Activated naive CD4-positive, alpha-beta T cell treated with anti-CD3 and anti-CD28 coated beads, Interleukin-2, amount 10 ng/mL, durations not matched to agents 7 days and 5 days (primary cell): ENCODE results near the gene LAMA1.
"Not testable (repeated sequence)": the region's sequence is repeated elsewhere in the genome, so short reads cannot be mapped to it uniquely, and the experiment has no call there.

ENCODE experiments used
- CTCF ChIA-PET: fragments of 350-600 bp; sonication (Branson Sonifier 250); formaldehyde crosslinking; loops from one replicate; lab custom pipeline; 2021; ENCODE audit warnings: antibody characterized with exemption; lab: Charles Lee
- DNase-seq: peaks from one replicate; pipeline ENCODE4 v3.0.0-alpha.2; 2020
- H3K27ac Mint-ChIP-seq: one replicate; pipeline ENCODE4 v1.8.0; 2021; ENCODE audit warnings: mild to moderate bottlenecking, moderate library complexity, mixed read lengths
- H3K27me3 Mint-ChIP-seq: one replicate; pipeline ENCODE4 v1.8.0; 2021; ENCODE audit warnings: mild to moderate bottlenecking, mixed read lengths
- H3K36me3 Mint-ChIP-seq: one replicate; pipeline ENCODE4 v1.8.0; 2021; ENCODE audit warnings: mixed read lengths
- H3K4me1 Mint-ChIP-seq: one replicate; pipeline ENCODE4 v1.8.0; 2021; ENCODE audit warnings: mixed read lengths
- H3K4me3 Mint-ChIP-seq: one replicate; pipeline ENCODE4 v1.8.0; 2021; ENCODE audit warnings: mild to moderate bottlenecking, moderate library complexity, mixed read lengths
- H3K9me3 Mint-ChIP-seq: one replicate; pipeline ENCODE4 v1.8.0; 2021; ENCODE audit warnings: mixed read lengths

The LAMA1 gene

DNA sequence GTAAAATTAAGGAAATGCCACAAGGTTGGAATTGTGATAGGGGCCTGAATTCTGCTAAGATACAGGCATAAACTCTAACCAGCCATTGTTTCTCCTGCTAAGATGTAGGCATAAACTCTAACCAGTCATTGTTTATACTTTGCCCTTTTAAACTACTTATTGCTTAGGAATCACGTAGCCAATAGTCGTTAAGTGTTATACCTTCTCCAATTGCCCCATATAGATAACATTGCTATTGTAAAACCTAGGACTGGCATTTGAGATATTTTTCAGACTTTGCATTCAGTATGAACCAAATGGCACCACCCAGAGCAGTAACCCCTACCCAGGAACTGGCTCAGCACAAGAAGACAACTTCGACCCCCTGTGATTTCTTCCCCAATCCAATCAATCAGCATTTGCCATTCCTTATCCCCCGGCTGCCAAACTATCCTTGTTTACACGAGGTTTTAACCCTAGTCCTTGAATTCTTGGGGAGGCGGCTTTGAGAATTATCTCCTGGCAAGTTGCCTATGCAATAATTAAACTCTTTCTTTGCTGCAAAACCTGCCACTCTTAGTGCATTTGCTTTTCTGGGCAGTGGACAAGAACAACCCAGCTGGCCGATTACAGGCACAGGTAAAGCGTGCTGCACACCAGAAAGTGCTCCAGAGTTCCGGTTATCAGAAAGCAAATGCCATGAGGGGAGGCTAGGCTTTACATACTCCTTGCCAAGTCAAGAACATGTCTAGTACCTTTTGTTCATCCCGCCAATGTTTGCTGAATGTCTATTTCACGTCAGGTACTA, 167.6 kb downstream of the LAMA1 start:
- no peaks in the 10 kb centered on the region for H3K27me3 Mint-ChIP-seq

DNA sequence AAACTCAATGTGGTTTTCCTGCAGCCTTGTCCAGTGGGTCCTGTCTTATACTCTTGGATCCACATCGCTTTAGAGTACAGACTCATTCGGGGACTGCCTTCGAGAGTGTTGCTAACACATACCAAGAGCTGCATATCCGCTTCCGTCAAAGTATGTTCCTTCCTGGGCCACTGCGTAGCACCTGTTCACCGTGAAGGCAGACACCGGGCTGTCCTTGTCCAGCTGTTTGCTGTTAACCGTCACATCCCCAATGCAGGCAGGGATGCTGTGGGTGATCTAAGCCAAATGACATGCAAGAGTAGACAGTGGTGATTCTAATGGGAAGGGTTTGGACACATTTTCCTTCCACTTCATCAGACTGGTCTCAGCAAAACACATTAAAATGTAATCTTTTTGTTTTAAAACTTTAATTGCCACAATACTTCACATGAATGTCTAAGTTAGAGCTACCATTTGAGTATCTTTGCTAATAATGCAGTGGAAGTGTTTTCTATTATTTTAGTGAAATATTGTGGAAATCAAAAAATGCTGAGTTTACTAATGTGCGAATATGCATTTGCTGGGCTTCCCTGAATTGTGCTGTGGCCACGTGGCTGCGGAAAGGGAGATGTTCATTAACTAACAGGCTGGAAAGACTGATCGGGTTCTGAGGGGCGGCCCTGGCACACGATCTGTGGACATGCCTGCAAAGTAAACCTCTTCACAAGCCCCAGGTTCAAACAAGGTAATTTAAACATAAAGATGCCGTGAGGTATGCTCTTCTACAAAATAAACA, 169.1 kb downstream of the LAMA1 start:
- Mint-ChIP-seq H3K27me3 (no peaks in the 10 kb centered on the region), H3K36me3 (no peaks in the 10 kb centered on the region), H3K4me1 (no peaks in the 10 kb centered on the region), H3K27ac (no peak overlapping the region), H3K9me3 (peaks cover 19% of the 10 kb centered on the region), H3K4me3 (no peak overlapping the region)
- DNase-seq: no peak
- CTCF ChIA-PET: no interaction called here

More for the DNA sequence above, 167.6 kb downstream of the LAMA1 start:
- no peak overlapping the region for H3K27ac Mint-ChIP-seq
- DNase-seq: no peak
- peaks cover 32% of the 10 kb centered on the region for H3K9me3 Mint-ChIP-seq
- H3K4me3 Mint-ChIP-seq: no peak overlapping the region
- no peaks in the 10 kb centered on the region for H3K4me1 Mint-ChIP-seq
- CTCF ChIA-PET: no interaction called here
- H3K36me3 Mint-ChIP-seq: no peaks in the 10 kb centered on the region

DNA sequence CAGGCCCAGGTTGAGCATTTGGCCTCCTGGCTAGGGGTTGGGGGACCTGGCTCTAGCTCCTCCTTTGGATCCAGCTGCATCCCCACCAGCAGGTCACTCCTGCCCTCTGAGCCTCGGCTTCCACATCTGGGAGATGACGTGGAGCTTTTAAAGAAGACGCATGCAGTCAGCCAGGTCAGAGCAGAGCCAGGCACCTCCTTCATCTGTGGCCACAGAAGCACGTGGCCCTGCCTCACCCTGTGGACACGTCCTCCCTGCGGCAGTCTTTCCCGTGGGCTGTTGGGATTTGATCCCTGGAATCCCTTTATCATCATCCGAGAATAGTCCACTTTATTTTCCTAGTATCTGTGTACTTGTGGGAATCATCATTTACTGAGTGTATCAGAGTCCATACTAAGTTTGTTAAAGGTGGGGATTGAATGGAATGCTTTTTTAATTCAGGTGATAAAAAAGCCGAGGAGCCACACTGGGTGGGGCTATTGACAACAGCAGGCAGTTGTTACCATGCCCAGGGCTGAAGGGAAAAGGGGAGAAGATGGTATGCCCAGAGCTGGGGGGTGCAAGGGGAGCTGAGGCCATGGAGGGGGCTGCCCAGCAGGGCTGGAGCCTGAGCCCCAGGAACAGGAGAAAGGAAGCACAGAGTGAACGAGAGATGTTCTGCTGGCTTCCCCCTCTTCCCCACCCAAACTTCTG, 170.1 kb downstream of the LAMA1 start:
- Mint-ChIP-seq H3K9me3 (peaks cover 17% of the 10 kb centered on the region), H3K4me1 (no peaks in the 10 kb centered on the region), H3K36me3 (no peaks in the 10 kb centered on the region), H3K27ac (no peak overlapping the region), H3K4me3 (no peak overlapping the region), H3K27me3 (no peaks in the 10 kb centered on the region)
- DNase-seq: no peak
- CTCF ChIA-PET: no interaction called here

DNA sequence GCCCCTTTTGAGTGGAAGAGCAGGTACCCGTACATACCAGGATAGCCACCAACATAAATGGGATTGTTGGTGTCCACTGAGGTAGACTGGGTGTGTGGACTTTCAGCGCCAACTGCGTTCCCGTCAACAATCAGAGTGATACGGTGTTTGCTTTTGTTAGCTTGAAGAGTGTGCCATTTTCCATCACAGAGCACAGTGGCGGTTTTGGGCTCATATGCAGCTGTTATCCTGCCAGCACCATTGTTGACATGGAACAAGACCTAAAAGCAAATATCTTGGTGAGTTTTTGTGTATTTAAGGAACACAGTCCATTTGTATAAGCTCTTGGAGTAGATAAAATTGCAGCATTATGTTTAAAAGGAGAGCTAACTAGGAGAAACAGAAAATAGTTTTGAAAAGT, 174.5 kb downstream of the LAMA1 start:
- Mint-ChIP-seq H3K9me3 (peaks cover 6% of the 10 kb centered on the region), H3K4me1 (no peaks in the 10 kb centered on the region), H3K27me3 (no peaks in the 10 kb centered on the region), H3K4me3 (no peak overlapping the region), H3K36me3 (no peaks in the 10 kb centered on the region), H3K27ac (no peak overlapping the region)
- CTCF ChIA-PET: no interaction called here
- no peak for DNase-seq

DNA sequence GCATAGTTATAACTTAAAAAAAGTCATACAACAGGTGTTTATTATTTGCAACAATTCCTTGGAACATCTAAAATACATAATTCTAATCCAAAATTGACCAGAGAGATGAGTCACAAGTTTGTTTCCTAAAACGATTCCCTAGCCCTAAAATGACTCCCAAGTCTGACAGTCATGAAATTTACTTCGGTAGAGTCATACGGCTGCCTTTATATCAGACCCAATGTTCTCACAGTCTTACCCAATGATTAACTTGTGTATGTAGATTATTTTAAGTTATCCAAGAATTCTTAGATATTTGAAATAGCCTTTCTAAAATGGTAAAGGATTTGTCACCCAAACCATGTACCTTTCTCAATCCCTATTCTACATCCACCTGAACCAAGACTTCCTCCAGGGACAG, 174.9 kb downstream of the LAMA1 start:
- no peak for DNase-seq
- no peak overlapping the region for H3K27ac Mint-ChIP-seq
- no peaks in the 10 kb centered on the region for H3K27me3 Mint-ChIP-seq
- no peak overlapping the region for H3K4me3 Mint-ChIP-seq
- CTCF ChIA-PET: no interaction called here
- peaks cover 6% of the 10 kb centered on the region for H3K9me3 Mint-ChIP-seq
- no peaks in the 10 kb centered on the region for H3K4me1 Mint-ChIP-seq
- no peaks in the 10 kb centered on the region for H3K36me3 Mint-ChIP-seq

DNA sequence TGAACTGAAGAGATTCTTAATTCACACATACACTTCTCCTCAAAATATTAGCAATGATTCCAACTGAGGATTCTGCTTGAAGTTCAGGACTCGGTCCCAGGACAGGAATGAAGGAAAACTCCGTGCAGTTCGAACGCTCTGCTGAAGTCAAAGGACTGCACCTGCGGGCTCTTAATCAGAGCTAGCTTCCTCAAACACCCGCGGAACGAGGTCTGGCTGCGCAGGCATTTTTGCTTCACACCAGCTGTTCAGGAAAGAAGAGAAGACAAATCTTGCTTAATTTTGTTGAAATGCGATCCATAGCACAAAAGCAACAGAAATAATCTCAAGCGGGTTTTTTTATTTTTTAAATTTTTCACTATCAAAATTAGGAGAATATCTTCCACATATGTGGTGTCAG, 175.6 kb downstream of the LAMA1 start:
- no peaks in the 10 kb centered on the region for H3K27me3 Mint-ChIP-seq
- peaks cover 5% of the 10 kb centered on the region for H3K9me3 Mint-ChIP-seq
- H3K27ac Mint-ChIP-seq: no peak overlapping the region
- no peak overlapping the region for H3K4me3 Mint-ChIP-seq
- CTCF ChIA-PET: no interaction called here
- H3K4me1 Mint-ChIP-seq: no peaks in the 10 kb centered on the region
- H3K36me3 Mint-ChIP-seq: no peaks in the 10 kb centered on the region
- DNase-seq: no peak

DNA sequence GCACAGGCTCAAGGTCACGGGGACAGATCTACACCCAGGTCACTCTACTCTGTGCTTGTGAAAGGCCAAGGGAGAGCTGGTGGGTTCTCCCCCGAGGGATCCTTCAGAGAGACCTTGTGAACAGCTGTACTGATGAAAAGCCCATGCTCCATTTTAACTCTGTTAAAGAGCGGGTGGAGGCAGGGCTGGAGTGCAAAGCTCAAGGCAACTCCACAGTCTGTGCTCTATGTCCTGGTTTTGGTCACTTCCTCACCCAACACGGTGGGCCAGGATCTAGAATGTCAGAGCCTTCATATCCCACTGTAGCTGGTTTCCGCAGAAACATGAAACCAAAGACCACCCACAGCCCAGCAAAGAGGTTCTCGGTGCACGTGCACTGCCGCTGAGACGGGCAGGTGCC, 177.1 kb downstream of the LAMA1 start:
- H3K4me3 Mint-ChIP-seq: no peak overlapping the region
- H3K36me3 Mint-ChIP-seq: no peaks in the 10 kb centered on the region
- H3K9me3 Mint-ChIP-seq: no peaks in the 10 kb centered on the region
- CTCF ChIA-PET: no interaction called here
- no peaks in the 10 kb centered on the region for H3K4me1 Mint-ChIP-seq
- no peaks in the 10 kb centered on the region for H3K27me3 Mint-ChIP-seq
- no peak for DNase-seq
- no peak overlapping the region for H3K27ac Mint-ChIP-seq

DNA sequence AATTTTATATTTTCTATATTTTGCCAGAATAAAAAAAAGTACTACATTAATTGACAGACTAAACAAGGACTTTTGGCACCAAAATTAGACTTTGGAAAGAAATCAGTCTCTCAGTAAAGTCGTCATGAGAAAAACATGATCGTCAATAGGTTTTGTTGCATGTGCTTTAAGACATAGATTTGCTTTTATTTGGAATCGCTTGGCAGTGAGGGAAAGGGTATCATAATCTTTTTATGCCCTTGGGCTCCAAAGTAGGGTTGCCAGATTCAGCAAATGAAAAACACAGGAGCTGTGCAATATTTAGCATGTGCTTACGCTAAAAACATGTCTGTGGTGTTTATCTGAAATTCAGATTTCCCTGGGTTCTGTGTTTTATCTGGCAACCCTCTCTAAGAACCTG, 177.6 kb downstream of the LAMA1 start:
- no peak overlapping the region for H3K4me3 Mint-ChIP-seq
- H3K27me3 Mint-ChIP-seq: no peaks in the 10 kb centered on the region
- no peak overlapping the region for H3K27ac Mint-ChIP-seq
- no peaks in the 10 kb centered on the region for H3K36me3 Mint-ChIP-seq
- H3K4me1 Mint-ChIP-seq: no peaks in the 10 kb centered on the region
- H3K9me3 Mint-ChIP-seq: no peaks in the 10 kb centered on the region
- no peak for DNase-seq
- CTCF ChIA-PET: no interaction called here

DNA sequence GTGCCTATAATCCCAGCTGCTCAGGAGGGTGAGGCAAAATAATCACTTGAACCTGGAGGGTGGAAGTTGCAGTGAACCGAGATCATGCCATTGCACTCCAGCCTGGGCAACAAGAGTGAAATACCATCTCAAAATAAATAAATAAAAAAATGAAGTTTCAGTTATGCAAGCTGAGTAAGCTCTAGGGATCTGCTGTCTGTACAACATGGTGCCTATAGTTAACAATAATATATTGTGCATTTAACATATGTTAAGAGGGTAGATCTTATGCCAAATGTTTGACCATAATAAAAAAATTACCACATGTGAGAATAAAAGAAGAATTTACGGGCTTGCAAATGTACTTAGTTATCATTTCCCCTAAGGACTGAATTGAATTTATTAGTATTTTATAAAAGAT, 179.2 kb downstream of the LAMA1 start:
- DNase-seq, H3K4me3 Mint-ChIP-seq, CTCF ChIA-PET: not testable (repeated sequence)

DNA sequence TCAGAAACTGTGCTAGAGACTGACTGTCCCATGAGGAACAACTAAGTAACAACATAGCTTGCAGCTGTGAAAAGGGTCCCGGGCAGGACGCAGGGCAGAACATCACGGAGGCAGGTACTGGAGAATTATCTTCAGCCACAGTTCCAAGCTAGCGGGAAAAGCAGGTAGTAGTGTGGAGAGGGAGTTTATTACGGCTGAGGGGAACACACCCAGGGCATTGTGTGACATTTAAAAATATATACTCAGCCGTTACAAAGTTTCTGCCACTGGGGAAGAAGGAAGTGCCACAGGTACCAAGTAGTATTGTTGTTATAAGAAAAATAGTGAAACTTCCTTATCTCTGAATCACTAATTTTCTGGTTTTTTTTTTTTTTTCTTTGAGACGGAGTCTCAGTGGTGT, 179.6 kb downstream of the LAMA1 start:
- Mint-ChIP-seq H3K9me3 (no peaks in the 10 kb centered on the region), H3K27ac (no peak overlapping the region), H3K36me3 (no peaks in the 10 kb centered on the region), H3K4me1 (no peaks in the 10 kb centered on the region), H3K27me3 (no peaks in the 10 kb centered on the region), H3K4me3 (no peak overlapping the region)
- no peak for DNase-seq
- CTCF ChIA-PET: no interaction called here

More for the DNA sequence above, 179.2 kb downstream of the LAMA1 start:
- H3K27ac Mint-ChIP-seq, H3K9me3 Mint-ChIP-seq, H3K36me3 Mint-ChIP-seq, H3K27me3 Mint-ChIP-seq, H3K4me1 Mint-ChIP-seq: not testable (repeated sequence)

DNA sequence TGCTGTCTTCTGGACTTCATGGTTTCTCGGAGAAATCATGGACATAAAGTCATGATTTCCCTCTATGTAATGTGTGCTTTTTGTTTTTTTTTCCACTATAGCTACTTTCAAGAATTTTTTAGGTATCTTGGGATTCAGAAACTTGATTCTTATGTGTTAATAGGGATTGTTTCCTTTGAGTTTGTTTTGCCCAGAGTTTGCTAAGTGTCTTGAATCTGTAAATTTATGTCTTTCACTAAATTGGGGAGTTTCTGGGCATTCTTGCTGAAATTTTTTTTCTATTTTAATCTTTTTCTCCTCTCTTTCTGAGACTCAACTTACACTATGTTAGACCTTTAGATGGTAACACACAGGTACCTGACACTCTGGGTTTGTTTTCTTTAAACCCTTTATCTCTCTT, 182.7 kb downstream of the LAMA1 start:
- H3K9me3 Mint-ChIP-seq: no peaks in the 10 kb centered on the region
- no peaks in the 10 kb centered on the region for H3K4me1 Mint-ChIP-seq
- no peaks in the 10 kb centered on the region for H3K36me3 Mint-ChIP-seq
- H3K27me3 Mint-ChIP-seq: no peaks in the 10 kb centered on the region
- CTCF ChIA-PET: no interaction called here
- H3K4me3 Mint-ChIP-seq: no peak overlapping the region
- H3K27ac Mint-ChIP-seq: no peak overlapping the region
- DNase-seq: no peak

DNA sequence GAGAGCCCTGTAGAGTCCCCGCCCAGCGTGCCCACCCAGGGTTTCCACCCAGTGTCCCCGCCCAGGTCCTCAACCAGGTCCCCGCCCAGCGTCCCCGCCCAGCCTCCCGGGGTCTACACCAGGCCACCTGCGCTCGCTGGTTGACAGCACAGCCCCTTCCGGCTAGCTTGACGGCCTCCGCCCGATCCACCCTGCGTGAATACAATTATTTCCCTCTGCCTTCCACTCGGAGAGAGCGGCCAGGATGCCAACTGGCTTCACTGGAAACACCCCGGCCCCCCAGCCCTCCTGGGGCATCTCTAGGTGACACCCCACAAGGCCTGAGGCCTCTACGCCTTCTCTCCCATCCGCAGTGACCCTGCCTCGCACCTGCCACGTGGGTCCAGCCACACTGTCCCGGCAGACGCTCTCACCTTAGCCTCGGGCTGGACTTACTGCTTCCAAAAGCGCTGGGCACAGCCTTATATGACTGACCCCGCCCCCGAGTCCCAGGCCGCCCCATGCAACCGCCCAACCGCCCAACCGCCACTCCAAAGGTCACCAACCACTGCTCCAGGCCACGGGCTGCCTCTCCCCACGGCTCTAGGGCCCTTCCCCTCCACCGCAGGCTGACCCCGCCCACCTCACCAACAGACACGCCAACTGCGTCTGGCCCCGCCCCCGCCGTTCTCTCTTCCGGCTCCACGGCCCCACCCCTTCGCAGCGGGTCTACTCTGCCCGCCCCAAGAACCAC, 188.1 kb downstream of the LAMA1 start:
- Mint-ChIP-seq H3K9me3 (peaks cover 3% of the 10 kb centered on the region), H3K27ac (no peak overlapping the region)
- CTCF ChIA-PET: no interaction called here

DNA sequence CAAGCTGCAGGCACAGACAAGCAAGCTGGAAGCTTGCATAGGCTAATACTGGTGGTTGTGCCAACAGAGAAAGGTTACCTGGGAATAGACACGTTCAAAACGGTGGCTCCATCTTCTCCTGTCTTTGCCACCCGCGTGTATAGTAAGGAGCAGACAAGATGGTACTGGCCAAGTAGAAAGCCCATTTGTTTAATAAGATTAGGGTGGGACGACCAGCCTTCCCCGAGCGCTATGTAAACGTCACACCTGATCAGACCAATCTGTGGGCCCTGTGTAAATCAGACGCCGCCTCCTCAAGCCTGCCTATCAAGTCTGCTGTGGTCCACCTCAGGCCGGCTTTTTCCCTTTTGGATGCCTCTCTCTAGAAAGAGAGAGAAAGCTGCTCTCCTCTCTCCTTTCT, 189.2 kb downstream of the LAMA1 start:
- no peaks in the 10 kb centered on the region for H3K4me1 Mint-ChIP-seq
- no peaks in the 10 kb centered on the region for H3K27me3 Mint-ChIP-seq
- H3K27ac Mint-ChIP-seq: no peak overlapping the region
- peaks cover 3% of the 10 kb centered on the region for H3K9me3 Mint-ChIP-seq
- H3K4me3 Mint-ChIP-seq: no peak overlapping the region
- no peak for DNase-seq
- no peaks in the 10 kb centered on the region for H3K36me3 Mint-ChIP-seq
- CTCF ChIA-PET: no interaction called here

More for the DNA sequence above, 188.1 kb downstream of the LAMA1 start:
- no peaks in the 10 kb centered on the region for H3K36me3 Mint-ChIP-seq
- H3K4me1 Mint-ChIP-seq: no peaks in the 10 kb centered on the region
- H3K4me3 Mint-ChIP-seq: no peak overlapping the region
- DNase-seq: no peak
- H3K27me3 Mint-ChIP-seq: no peaks in the 10 kb centered on the region

DNA sequence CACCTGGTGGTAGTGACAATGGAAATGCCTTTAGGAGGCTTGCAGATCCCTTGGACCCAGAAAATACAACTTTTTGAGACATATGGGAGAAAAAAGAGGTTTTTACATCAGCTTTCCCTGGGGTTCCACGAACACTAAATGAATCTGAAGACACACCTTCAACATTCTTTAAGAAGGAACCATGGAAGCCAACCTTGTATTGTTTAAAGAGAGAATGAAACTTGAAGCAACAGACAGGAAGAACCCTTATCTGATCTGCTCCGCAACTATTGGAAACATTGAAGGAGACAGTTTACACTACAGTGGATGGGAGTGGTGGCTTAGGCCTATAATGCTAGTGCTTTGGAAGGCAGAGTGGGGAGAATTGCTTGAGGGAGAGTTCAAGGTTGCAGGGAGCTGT, 190.4 kb downstream of the LAMA1 start:
- no peaks in the 10 kb centered on the region for H3K27me3 Mint-ChIP-seq
- peaks cover 3% of the 10 kb centered on the region for H3K9me3 Mint-ChIP-seq
- no peak overlapping the region for H3K27ac Mint-ChIP-seq
- DNase-seq: no peak
- CTCF ChIA-PET: no interaction called here
- no peaks in the 10 kb centered on the region for H3K4me1 Mint-ChIP-seq
- H3K4me3 Mint-ChIP-seq: no peak overlapping the region
- no peaks in the 10 kb centered on the region for H3K36me3 Mint-ChIP-seq
